ENCODE results near the gene ST7.

The ST7 gene

DNA sequence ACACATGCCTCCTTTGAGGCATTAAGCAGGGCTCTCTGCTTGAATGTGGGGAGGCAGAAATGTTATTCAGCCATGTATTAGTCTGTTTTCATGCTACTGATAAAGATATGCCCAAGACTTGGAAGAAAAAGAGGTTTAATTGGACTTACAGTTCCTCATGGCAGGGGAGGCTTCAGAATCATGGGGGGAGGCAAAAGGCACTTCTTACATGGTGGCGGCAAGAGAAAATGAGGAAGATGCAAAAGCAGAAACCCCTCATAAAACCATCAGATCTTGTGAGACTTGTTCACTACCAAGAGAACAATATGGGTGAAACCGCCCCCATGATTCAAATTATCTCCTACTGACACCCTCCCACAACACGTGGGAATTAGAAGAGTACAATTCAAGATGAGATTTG lies 37.9 kb downstream of the ST7 start:
- no peaks in the 10 kb centered on the region for H3K36me3 ChIP-seq (ENCODE audit: control insufficient read depth, insufficient read depth, low read length)
- no CpG with 5 or more reads among the region's 3 CpGs for WGBS (ENCODE audit: insufficient coverage, insufficient read length)
- H3K4me3 ChIP-seq (ENCODE audit: low read length) = no peak overlapping the region
- peaks cover 2% of the 10 kb centered on the region for H3K9me3 ChIP-seq (ENCODE audit: control insufficient read depth, insufficient read depth, low read length)
- no peaks in the 10 kb centered on the region; the same call in 1 of the 2 replicates for H3K4me1 ChIP-seq (ENCODE audit: control insufficient read depth, insufficient read depth, low read length)
- no peak for DNase-seq (ENCODE audit: low read depth, low spot score)
- H3K27me3 ChIP-seq (ENCODE audit: control insufficient read depth, insufficient read depth, low read length) = no peaks in the 10 kb centered on the region
- no peak overlapping the region for H3K27ac ChIP-seq (ENCODE audit: low read length)

DNA sequence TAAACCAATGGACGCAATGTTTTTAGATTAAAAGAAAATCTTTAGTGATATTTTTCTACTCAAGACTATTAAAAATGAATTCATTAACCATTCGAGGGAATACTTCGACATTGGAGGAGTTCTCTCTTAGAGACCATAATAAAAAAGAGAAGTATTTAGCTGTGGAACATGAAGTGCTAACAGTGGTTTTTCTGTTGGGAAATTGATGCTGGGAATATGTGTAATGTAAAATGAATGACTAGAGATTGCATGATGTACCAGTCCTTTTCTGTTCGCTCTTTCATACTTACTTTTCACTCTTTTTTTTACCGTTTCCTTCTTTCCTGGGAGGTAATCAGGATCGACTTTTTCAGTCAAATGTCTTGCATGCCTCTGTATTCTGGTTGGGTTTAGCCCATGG lies 41.3 kb downstream of the ST7 start:
- no peak for DNase-seq (ENCODE audit: low read depth, low spot score)
- no peaks in the 10 kb centered on the region for H3K27me3 ChIP-seq (ENCODE audit: control insufficient read depth, insufficient read depth, low read length)
- peaks cover 2% of the 10 kb centered on the region for H3K9me3 ChIP-seq (ENCODE audit: control insufficient read depth, insufficient read depth, low read length)
- H3K4me3 ChIP-seq (ENCODE audit: low read length) = no peak overlapping the region
- H3K27ac ChIP-seq (ENCODE audit: low read length) = no peak overlapping the region
- no peaks in the 10 kb centered on the region for H3K4me1 ChIP-seq (ENCODE audit: control insufficient read depth, insufficient read depth, low read length)
- no peaks in the 10 kb centered on the region for H3K36me3 ChIP-seq (ENCODE audit: control insufficient read depth, insufficient read depth, low read length)
- no CpG with 5 or more reads among the region's 6 CpGs for WGBS (ENCODE audit: insufficient coverage, insufficient read length)

DNA sequence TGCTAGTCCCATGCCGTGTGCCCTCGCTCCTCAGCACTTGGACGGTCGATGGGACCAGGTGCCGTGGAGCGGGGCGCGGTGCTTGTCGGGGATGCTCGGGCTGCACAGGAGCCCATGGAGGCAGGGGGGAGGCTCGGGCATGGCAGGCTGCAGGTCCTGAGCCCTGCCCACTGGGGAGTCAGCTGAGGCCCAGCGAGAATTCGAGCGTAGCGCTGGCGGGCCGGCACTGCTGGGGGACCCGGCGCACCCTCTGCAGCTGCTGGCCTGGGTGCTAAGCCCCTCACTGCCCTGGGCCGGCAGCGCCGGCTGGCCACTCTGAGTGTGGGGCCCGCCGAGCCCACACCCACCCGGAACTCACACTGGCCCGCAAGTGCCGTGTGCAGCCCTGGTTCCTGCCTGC lies 44.7 kb downstream of the ST7 start:
- H3K9me3 ChIP-seq (ENCODE audit: control insufficient read depth, insufficient read depth, low read length) = no peaks in the 10 kb centered on the region; the same call in 1 of the 2 replicates
- no peak overlapping the region for H3K4me3 ChIP-seq (ENCODE audit: low read length)
- H3K36me3 ChIP-seq (ENCODE audit: control insufficient read depth, insufficient read depth, low read length) = no peaks in the 10 kb centered on the region
- H3K27ac ChIP-seq (ENCODE audit: low read length) = no peak overlapping the region
- H3K27me3 ChIP-seq (ENCODE audit: control insufficient read depth, insufficient read depth, low read length) = no peaks in the 10 kb centered on the region
- no peak for DNase-seq (ENCODE audit: low read depth, low spot score)
- H3K4me1 ChIP-seq (ENCODE audit: control insufficient read depth, insufficient read depth, low read length) = no peaks in the 10 kb centered on the region
- no CpG with 5 or more reads among the region's 27 CpGs for WGBS (ENCODE audit: insufficient coverage, insufficient read length)

DNA sequence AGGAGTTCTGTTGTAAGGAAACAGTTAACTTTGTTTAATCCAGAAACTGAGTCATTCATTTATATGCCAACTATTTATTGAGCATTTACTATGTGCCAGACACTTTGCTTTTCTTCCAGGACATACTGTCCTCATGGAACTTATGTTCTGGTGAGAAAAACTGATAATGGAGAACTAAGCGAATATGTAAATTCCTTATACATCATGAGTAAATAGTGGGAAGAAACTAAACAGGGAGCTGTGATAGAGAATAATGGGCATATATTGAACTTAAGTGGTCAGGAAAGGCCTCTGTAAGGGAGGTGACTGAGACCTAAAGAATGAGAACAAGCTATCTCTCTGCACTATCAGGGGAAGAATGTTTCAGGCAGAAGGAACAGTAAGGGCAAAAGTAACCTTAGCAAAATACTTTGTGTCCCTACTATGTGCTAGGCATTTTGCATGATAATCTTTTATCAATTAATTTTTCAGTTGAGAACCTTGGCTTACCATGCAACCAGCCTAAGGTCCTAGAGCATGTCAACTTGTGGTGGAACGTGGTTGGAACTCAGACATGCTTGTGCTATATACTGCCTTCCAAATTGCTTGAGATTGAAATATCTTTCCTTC lies 45.4 kb downstream of the ST7 start:
- Histone ChIP-seq H3K4me1 (ENCODE audit: control insufficient read depth, insufficient read depth, low read length) (no peaks in the 10 kb centered on the region), H3K27me3 (ENCODE audit: control insufficient read depth, insufficient read depth, low read length) (no peaks in the 10 kb centered on the region), H3K9me3 (ENCODE audit: control insufficient read depth, insufficient read depth, low read length) (no peaks in the 10 kb centered on the region; the same call in 1 of the 2 replicates), H3K4me3 (ENCODE audit: low read length) (no peak overlapping the region), H3K36me3 (ENCODE audit: control insufficient read depth, insufficient read depth, low read length) (no peaks in the 10 kb centered on the region), H3K27ac (ENCODE audit: low read length) (no peak overlapping the region)
- WGBS (ENCODE audit: insufficient coverage, insufficient read length) = no CpG with 5 or more reads among the region's 2 CpGs
- DNase-seq (ENCODE audit: low read depth, low spot score) = no peak

DNA sequence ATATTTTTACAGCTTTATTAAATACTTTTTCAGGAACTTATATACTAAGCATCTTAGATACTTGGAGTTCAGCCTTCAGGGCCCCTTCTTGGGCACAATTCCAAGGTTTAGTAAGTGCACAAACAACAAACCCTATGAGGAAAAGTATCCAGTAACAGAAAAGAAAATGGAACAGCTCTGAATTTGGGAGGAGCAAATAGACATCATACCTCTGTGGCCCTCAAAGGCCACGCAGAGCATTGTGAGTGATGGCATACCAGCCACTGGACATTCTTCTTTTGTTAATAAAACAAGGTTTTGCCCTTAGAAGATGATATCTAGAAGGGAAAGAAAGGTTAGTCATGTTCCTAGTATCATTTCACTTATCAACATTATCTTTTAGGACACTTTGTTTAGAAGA lies 46.0 kb downstream of the ST7 start:
- no peak for DNase-seq (ENCODE audit: low read depth, low spot score)
- H3K36me3 ChIP-seq (ENCODE audit: control insufficient read depth, insufficient read depth, low read length) = no peaks in the 10 kb centered on the region
- H3K9me3 ChIP-seq (ENCODE audit: control insufficient read depth, insufficient read depth, low read length) = no peaks in the 10 kb centered on the region; the same call in 1 of the 2 replicates
- H3K4me3 ChIP-seq (ENCODE audit: low read length) = no peak overlapping the region
- no peaks in the 10 kb centered on the region for H3K27me3 ChIP-seq (ENCODE audit: control insufficient read depth, insufficient read depth, low read length)
- H3K4me1 ChIP-seq (ENCODE audit: control insufficient read depth, insufficient read depth, low read length) = no peaks in the 10 kb centered on the region
- no peak overlapping the region for H3K27ac ChIP-seq (ENCODE audit: low read length)
- WGBS (ENCODE audit: insufficient coverage, insufficient read length) = no CpG with 5 or more reads among the region's 1 CpG

DNA sequence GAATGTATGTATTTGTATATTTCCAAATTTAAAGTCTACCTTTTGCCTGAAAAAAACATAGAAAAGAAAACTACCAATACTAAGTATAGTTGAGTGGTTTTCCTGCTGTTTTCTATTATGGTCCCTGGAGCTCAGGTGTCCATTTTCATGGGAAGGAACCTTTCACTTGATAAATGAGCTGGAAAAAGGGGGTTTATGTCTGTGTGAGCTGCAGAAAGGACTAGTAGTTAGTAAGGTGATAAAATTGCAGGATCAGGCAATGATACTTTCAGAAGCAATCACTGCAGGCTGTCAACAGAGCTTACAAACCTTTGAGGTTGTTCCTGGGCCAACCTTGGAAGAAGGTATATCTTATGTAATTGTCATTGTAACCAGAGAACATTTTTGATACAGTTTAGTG lies 48.0 kb downstream of the ST7 start:
- DNase-seq (ENCODE audit: low read depth, low spot score) = no peak
- no peaks in the 10 kb centered on the region for H3K27me3 ChIP-seq (ENCODE audit: control insufficient read depth, insufficient read depth, low read length)
- H3K4me1 ChIP-seq (ENCODE audit: control insufficient read depth, insufficient read depth, low read length) = no peaks in the 10 kb centered on the region
- H3K27ac ChIP-seq (ENCODE audit: low read length) = no peak overlapping the region
- H3K9me3 ChIP-seq (ENCODE audit: control insufficient read depth, insufficient read depth, low read length) = no peaks in the 10 kb centered on the region; the same call in 1 of the 2 replicates
- no peak overlapping the region for H3K4me3 ChIP-seq (ENCODE audit: low read length)
- no peaks in the 10 kb centered on the region for H3K36me3 ChIP-seq (ENCODE audit: control insufficient read depth, insufficient read depth, low read length)

DNA sequence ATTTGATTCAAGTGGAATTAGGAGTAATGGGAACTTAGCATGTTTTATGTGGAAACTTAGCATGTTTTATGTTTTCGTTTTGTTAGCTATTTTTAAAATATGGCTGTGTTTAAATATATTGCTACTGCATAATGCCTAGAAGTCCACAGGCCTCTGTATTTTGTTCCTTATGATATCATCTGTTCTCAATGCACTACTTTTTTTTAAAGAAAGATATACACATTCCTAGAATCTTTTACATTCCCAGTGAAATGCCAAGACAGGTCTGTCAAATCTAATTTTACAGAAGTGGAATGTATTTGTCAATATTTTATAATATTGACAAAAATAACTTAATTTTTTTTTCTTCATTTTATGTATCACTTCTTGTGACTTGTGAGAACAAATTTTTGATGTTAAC lies 51.6 kb downstream of the ST7 start:
- Histone ChIP-seq H3K4me1 (ENCODE audit: control insufficient read depth, insufficient read depth, low read length) (no peaks in the 10 kb centered on the region; the same call in 1 of the 2 replicates), H3K9me3 (ENCODE audit: control insufficient read depth, insufficient read depth, low read length) (no peaks in the 10 kb centered on the region), H3K27ac (ENCODE audit: low read length) (no peak overlapping the region), H3K4me3 (ENCODE audit: low read length) (no peak overlapping the region), H3K27me3 (ENCODE audit: control insufficient read depth, insufficient read depth, low read length) (no peaks in the 10 kb centered on the region), H3K36me3 (ENCODE audit: control insufficient read depth, insufficient read depth, low read length) (no peaks in the 10 kb centered on the region)
- WGBS (ENCODE audit: insufficient coverage, insufficient read length) = no CpG with 5 or more reads among the region's 1 CpG
- DNase-seq (ENCODE audit: low read depth, low spot score) = no peak

DNA sequence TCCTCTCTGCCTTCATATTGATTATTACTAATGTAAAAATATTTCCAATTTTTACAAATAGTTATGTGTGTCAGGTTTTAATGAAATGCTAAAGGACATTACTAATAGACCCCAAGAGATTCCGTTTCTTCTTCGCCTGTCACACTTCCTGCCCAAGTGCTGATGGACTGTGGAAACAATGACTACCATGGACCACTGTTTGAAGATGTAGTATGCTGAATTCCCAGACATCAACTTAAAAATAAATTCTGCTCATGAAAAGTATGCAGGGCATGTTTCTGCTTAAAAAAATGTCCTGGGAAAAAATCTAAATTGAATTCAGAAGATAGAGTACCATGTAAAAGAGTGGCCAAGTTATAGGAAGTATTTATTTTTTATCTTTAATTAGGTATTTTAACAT lies 52.1 kb downstream of the ST7 start:
- Histone ChIP-seq H3K27ac (ENCODE audit: low read length) (no peak overlapping the region), H3K27me3 (ENCODE audit: control insufficient read depth, insufficient read depth, low read length) (no peaks in the 10 kb centered on the region), H3K4me1 (ENCODE audit: control insufficient read depth, insufficient read depth, low read length) (no peaks in the 10 kb centered on the region; the same call in 1 of the 2 replicates), H3K36me3 (ENCODE audit: control insufficient read depth, insufficient read depth, low read length) (no peaks in the 10 kb centered on the region), H3K4me3 (ENCODE audit: low read length) (no peak overlapping the region), H3K9me3 (ENCODE audit: control insufficient read depth, insufficient read depth, low read length) (no peaks in the 10 kb centered on the region)
- no peak for DNase-seq (ENCODE audit: low read depth, low spot score)
- no CpG with 5 or more reads among the region's 2 CpGs for WGBS (ENCODE audit: insufficient coverage, insufficient read length)

DNA sequence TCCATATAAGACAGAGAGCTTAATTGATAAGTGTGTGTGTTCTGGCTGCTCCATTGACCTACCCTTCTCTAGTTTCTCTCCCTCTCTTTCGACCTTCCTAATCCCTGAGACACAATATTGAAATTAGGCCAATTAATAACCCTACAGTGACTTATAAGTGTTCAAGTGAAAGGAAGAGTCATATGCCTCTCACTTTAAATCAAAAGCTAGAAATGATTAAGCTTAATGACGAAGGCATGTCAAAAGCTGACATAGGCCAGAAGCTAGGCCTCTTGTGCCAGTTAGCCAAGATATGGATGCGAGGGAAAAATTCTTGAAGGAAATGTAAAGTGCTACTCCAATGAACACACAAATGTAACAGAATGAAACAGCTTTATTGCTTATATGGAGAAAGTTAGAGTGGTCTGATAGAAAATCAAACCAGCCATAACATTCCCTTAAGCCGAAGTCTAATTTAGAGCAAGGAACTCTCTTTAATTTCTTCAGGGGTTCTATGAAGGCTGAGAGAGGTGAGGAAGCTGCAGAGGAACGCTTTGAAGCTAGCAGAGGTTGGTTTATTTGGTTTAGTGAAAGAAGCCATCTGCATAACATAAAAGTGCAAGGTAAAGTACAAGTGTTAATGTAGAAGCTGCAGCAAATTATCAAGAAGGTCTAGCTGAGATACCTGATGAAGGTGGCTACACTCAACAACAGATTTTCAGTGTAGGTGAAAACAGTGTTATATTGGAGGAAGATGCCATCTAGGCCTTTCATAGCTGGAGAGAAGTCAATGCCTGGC lies 53.8 kb downstream of the ST7 start:
- Histone ChIP-seq H3K9me3 (ENCODE audit: control insufficient read depth, insufficient read depth, low read length) (no peaks in the 10 kb centered on the region), H3K27ac (ENCODE audit: low read length) (no peak overlapping the region), H3K36me3 (ENCODE audit: control insufficient read depth, insufficient read depth, low read length) (no peaks in the 10 kb centered on the region), H3K4me1 (ENCODE audit: control insufficient read depth, insufficient read depth, low read length) (no peaks in the 10 kb centered on the region; the same call in 1 of the 2 replicates), H3K4me3 (ENCODE audit: low read length) (no peak overlapping the region), H3K27me3 (ENCODE audit: control insufficient read depth, insufficient read depth, low read length) (no peaks in the 10 kb centered on the region)
- WGBS (ENCODE audit: insufficient coverage, insufficient read length) = no CpG with 5 or more reads among the region's 5 CpGs
- no peak for DNase-seq (ENCODE audit: low read depth, low spot score)

DNA sequence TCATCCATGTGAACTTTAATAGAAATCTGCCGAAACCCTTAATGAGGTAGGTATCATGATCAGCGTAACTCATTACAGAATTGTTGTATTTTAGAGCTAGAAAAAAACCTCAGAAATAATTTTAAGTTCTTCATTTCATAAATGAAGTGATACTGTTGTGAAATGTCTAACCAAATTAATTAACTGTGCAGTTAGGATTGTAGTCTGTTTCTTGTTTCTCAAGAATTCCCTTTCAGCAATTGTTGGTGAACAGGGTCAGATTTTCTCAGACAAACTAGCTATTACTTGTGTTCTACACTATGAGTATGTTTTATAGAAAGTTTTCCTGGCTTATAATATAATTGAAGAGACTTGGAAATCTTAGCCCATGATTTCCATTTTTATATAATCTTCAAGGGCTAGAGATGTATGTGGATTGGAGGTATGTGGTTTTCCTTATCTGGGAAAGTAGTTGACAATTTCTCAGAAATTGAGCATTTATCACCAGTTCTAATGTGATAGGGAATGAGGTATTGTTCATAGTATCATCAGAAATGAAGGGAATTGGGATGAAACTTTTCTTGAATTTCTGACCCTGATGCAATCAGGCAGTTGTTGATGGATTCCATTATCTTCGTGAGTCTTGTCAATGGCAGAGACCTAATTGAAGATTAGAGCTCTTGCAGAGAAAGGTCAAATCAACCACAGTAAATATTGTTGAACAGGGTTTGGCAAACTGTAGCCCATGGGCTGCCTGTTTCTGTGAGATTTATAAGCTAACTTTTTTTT lies 55.0 kb downstream of the ST7 start:
- DNase-seq (ENCODE audit: low read depth, low spot score) = no peak
- no peaks in the 10 kb centered on the region for H3K27me3 ChIP-seq (ENCODE audit: control insufficient read depth, insufficient read depth, low read length)

More for the DNA sequence above, 55.0 kb downstream of the ST7 start:
- no CpG with 5 or more reads among the region's 3 CpGs for WGBS (ENCODE audit: insufficient coverage, insufficient read length)
- Histone ChIP-seq H3K4me1 (ENCODE audit: control insufficient read depth, insufficient read depth, low read length) (no peaks in the 10 kb centered on the region; the same call in 1 of the 2 replicates), H3K9me3 (ENCODE audit: control insufficient read depth, insufficient read depth, low read length) (no peaks in the 10 kb centered on the region), H3K4me3 (ENCODE audit: low read length) (no peak overlapping the region), H3K27ac (ENCODE audit: low read length) (no peak overlapping the region), H3K36me3 (ENCODE audit: control insufficient read depth, insufficient read depth, low read length) (no peaks in the 10 kb centered on the region)

All from iPS DF 6.9 (cell line).